Mesenchymal stem cell (in vitro differentiated cells and primary cell): Measurements from ENCODE around the gene FBXO4.

ENCODE experiments used
- DNase-seq: peaks from one replicate; pipeline ENCODE4 v3.0.0-alpha.2; 2013
- H2AFZ ChIP-seq: one replicate; pipeline ENCODE4 v1.6.1; 2013; ENCODE audit warnings: low read depth, mild to moderate bottlenecking, control low read depth, inconsistent platforms, low read length, moderate library complexity
- H2AK5ac ChIP-seq: 2 replicates; pipeline ENCODE4 v1.6.1; 2013; ENCODE audit warnings: low read length, moderate library complexity, mild to moderate bottlenecking, inconsistent platforms; ENCODE audit not compliant: severe bottlenecking
- H2BK120ac ChIP-seq: one replicate; pipeline ENCODE4 v1.6.1; 2013; ENCODE audit warnings: low read depth, mild to moderate bottlenecking, inconsistent platforms, low read length, moderate library complexity
- H2BK12ac ChIP-seq, 2 experiments: one replicate each; pipeline ENCODE4 v1.6.1; 2013; ENCODE audit warnings: inconsistent platforms in 2 of 2, low read length in 2 of 2, mild to moderate bottlenecking in 2 of 2, moderate library complexity in 2 of 2, control low read depth in 1 of 2
- H2BK15ac ChIP-seq: one replicate; pipeline ENCODE4 v1.6.1; 2013; ENCODE audit warnings: mild to moderate bottlenecking, low read depth, inconsistent platforms; ENCODE audit not compliant: poor library complexity, severe bottlenecking
- H2BK5ac ChIP-seq: 2 replicates; pipeline ENCODE4 v1.6.1; 2013; ENCODE audit warnings: low read depth, mild to moderate bottlenecking, low read length, control low read depth, inconsistent platforms; ENCODE audit not compliant: poor library complexity, severe bottlenecking
- H3K14ac ChIP-seq, 2 experiments: one replicate each; pipeline ENCODE4 v1.6.1; 2013; ENCODE audit warnings: inconsistent platforms in 2 of 2, low read length in 2 of 2, control low read depth in 1 of 2, mild to moderate bottlenecking in 1 of 2, moderate library complexity in 1 of 2
- H3K18ac ChIP-seq, 2 experiments: one replicate each; pipeline ENCODE4 v1.6.1; 2013; ENCODE audit warnings: inconsistent platforms in 2 of 2, low read length in 2 of 2, control low read depth in 1 of 2, low read depth in 1 of 2, mild to moderate bottlenecking in 1 of 2
- H3K23ac ChIP-seq, 2 experiments: one replicate each; pipeline ENCODE4 v1.6.1; 2013; ENCODE audit warnings: inconsistent platforms in 2 of 2, low read length in 2 of 2, mild to moderate bottlenecking in 2 of 2, moderate library complexity in 2 of 2, control low read depth in 1 of 2
- H3K27ac ChIP-seq: 2 replicates; pipeline ENCODE4 v1.5.1; 2013; ENCODE audit warnings: mild to moderate bottlenecking, moderate library complexity, low read length, control low read depth, inconsistent platforms; ENCODE audit not compliant: poor library complexity, severe bottlenecking
- H3K27me3 ChIP-seq, 2 experiments: 2 replicates each; pipeline versions ENCODE4 v1.6.1 to v1.7.0; 2013; ENCODE audit warnings: low read length in 2 of 2, mild to moderate bottlenecking in 2 of 2, moderate library complexity in 2 of 2, control low read depth in 1 of 2, inconsistent platforms in 1 of 2; ENCODE audit not compliant: control insufficient read depth in 1 of 2, insufficient read depth in 1 of 2
- H3K36me3 ChIP-seq, 2 experiments: 2 replicates each; pipeline versions ENCODE4 v1.6.1 to v1.7.0; 2013; ENCODE audit warnings: low read length in 2 of 2, control low read depth in 1 of 2, inconsistent platforms in 1 of 2, low read depth in 1 of 2, mild to moderate bottlenecking in 1 of 2; ENCODE audit not compliant: insufficient read depth in 2 of 2, control insufficient read depth in 1 of 2
- H3K4ac ChIP-seq, 2 experiments: one replicate each; pipeline ENCODE4 v1.6.1; 2013; ENCODE audit warnings: inconsistent platforms in 2 of 2, low read length in 2 of 2, mild to moderate bottlenecking in 2 of 2, moderate library complexity in 2 of 2, control low read depth in 1 of 2, low read depth in 1 of 2
- H3K4me1 ChIP-seq: 2 replicates; pipeline ENCODE4 v1.6.1; 2013; ENCODE audit warnings: low read depth, low read length, control low read depth; ENCODE audit not compliant: control insufficient read depth, insufficient read depth
- H3K4me2 ChIP-seq: 2 replicates; pipeline ENCODE4 v1.6.1; 2013; ENCODE audit warnings: low read length, mild to moderate bottlenecking, inconsistent platforms; ENCODE audit not compliant: poor library complexity, severe bottlenecking
- H3K4me3 ChIP-seq, 2 experiments: 2 replicates each; pipeline versions ENCODE4 v1.5.1 to v1.7.0; 2013; ENCODE audit warnings: low read length in 2 of 2, mild to moderate bottlenecking in 2 of 2, control low read depth in 1 of 2, low read depth in 1 of 2; ENCODE audit not compliant: insufficient read depth in 1 of 2
- H3K79me1 ChIP-seq: replicated peaks from 2 replicates; pipeline ENCODE4 v1.6.1; 2013; ENCODE audit warnings: mild to moderate bottlenecking, control low read depth, low read length, inconsistent platforms; ENCODE audit not compliant: poor library complexity, severe bottlenecking
- H3K9ac ChIP-seq: 2 replicates; pipeline ENCODE4 v1.7.0; 2013; ENCODE audit warnings: mild to moderate bottlenecking, low read length, moderate library complexity
- H3K9me3 ChIP-seq: 2 replicates; pipeline ENCODE4 v1.7.0; 2013; ENCODE audit warnings: mild to moderate bottlenecking, low read length; ENCODE audit not compliant: control insufficient read depth
- H4K8ac ChIP-seq: one replicate; pipeline ENCODE4 v1.6.1; 2013; ENCODE audit warnings: inconsistent platforms, mild to moderate bottlenecking, low read length, moderate library complexity
- H4K91ac ChIP-seq: one replicate; pipeline ENCODE4 v1.6.1; 2013; ENCODE audit warnings: mild to moderate bottlenecking, low read length, inconsistent platforms
- WGBS: methylation state at CpG from one replicate; pipeline ENCODE4 v1.1.7; 2013; ENCODE audit warnings: mixed read lengths; 5-methylcytosine and 5-hydroxymethylcytosine counted together

FBXO4 gene

GRCh38 chr5:41896230-41896629 lies 28.9 kb upstream of the FBXO4 start:
- H3K14ac ChIP-seq: no peak overlapping the region
- H2BK5ac ChIP-seq: no peak overlapping the region
- H3K27ac ChIP-seq: no peak overlapping the region
- H3K9me3 ChIP-seq: no peaks in the 10 kb centered on the region
- no peak overlapping the region for H3K4me2 ChIP-seq
- H4K91ac ChIP-seq: no peak overlapping the region
- H3K9ac ChIP-seq: no peak overlapping the region
- H2BK12ac ChIP-seq: no peak overlapping the region
- H2BK120ac ChIP-seq: no peak overlapping the region
- no peaks in the 10 kb centered on the region for H3K4me1 ChIP-seq
- no peak overlapping the region for H2AFZ ChIP-seq
- H3K23ac ChIP-seq: no peak overlapping the region
- 65% methylated on average over 2 of the region's 2 CpGs for WGBS
- DNase-seq: no peak
- H3K4me3 ChIP-seq: no peak overlapping the region
- peaks cover 15 to 18% of the 10 kb centered on the region in 2 experiments for H3K27me3 ChIP-seq
- H3K4ac ChIP-seq: no peak overlapping the region
- H3K18ac ChIP-seq: no peak overlapping the region
- no peak overlapping the region for H2AK5ac ChIP-seq
- no peak overlapping the region for H2BK15ac ChIP-seq
- no peaks in the 10 kb centered on the region for H3K36me3 ChIP-seq
- no peaks in the 10 kb centered on the region for H3K79me1 ChIP-seq
- H4K8ac ChIP-seq: no peak overlapping the region

GRCh38 chr5:41903382-41903891 lies 21.6 kb upstream of the FBXO4 start:
- H3K18ac ChIP-seq: no peak overlapping the region
- no peaks in the 10 kb centered on the region for H3K27me3 ChIP-seq
- H2BK5ac ChIP-seq: no peak overlapping the region
- no peak overlapping the region for H3K14ac ChIP-seq
- H4K8ac ChIP-seq: no peak overlapping the region
- H3K4me3 ChIP-seq: peak overlapping the region; percentile 53 to 98
- peaks cover 1% of the 10 kb centered on the region for H3K79me1 ChIP-seq
- no peak overlapping the region for H2BK120ac ChIP-seq
- H3K4me1 ChIP-seq: peaks cover 3% of the 10 kb centered on the region
- H3K9me3 ChIP-seq: no peaks in the 10 kb centered on the region
- no peak overlapping the region for H4K91ac ChIP-seq
- no peak overlapping the region for H2AK5ac ChIP-seq
- WGBS: 57% methylated on average over 8 of the region's 8 CpGs
- peaks cover 0 to 27% of the 10 kb centered on the region in 2 experiments for H3K36me3 ChIP-seq
- peak overlapping the region; percentile 68 for H3K4me2 ChIP-seq
- H2AFZ ChIP-seq: no peak overlapping the region
- no peak overlapping the region for H3K27ac ChIP-seq
- no peak overlapping the region for H2BK15ac ChIP-seq
- H3K23ac ChIP-seq: no peak overlapping the region
- DNase-seq: no peak
- H3K4ac ChIP-seq: no peak overlapping the region
- H2BK12ac ChIP-seq: no peak overlapping the region
- H3K9ac ChIP-seq: peak overlapping the region; percentile 92

GRCh38 chr5:41903892-41904799 lies 20.9 kb upstream of the FBXO4 start, which contains the start of gene RIMOC1:
Gene RIMOC1, plus strand, starts transcription at chr5:41904344. Its CDS starts 24 bp downstream, at chr5:41904368.
- peak within 1 kb of the TSS; percentile 97 for H4K8ac ChIP-seq

GRCh38 chr5:41906151-41906550 lies 18.9 kb upstream of the FBXO4 start:
- Histone ChIP-seq H3K14ac (no peak overlapping the region), H3K18ac (no peak overlapping the region), H3K4ac (no peak overlapping the region), H3K9ac (peak overlapping the region; percentile 100), H2BK15ac (no peak overlapping the region), H3K4me3 (no peak overlapping the region), H2BK5ac (no peak overlapping the region), H3K4me2 (no peak overlapping the region), H4K91ac (no peak overlapping the region), H2AFZ (no peak overlapping the region), H2BK12ac (no peak overlapping the region), H2BK120ac (no peak overlapping the region), H4K8ac (no peak overlapping the region), H3K4me1 (peaks cover 3% of the 10 kb centered on the region), H3K9me3 (no peaks in the 10 kb centered on the region), H3K27ac (no peak overlapping the region), H3K79me1 (peaks cover 3% of the 10 kb centered on the region), H3K36me3 (peaks cover 0 to 54% of the 10 kb centered on the region in 2 experiments), H2AK5ac (no peak overlapping the region), H3K27me3 (no peaks in the 10 kb centered on the region), H3K23ac (no peak overlapping the region)
- DNase-seq: no peak
- no CpG with 5 or more reads among the region's 2 CpGs for WGBS

More at GRCh38 chr5:41903892-41904799, 20.9 kb upstream of the FBXO4 start, which contains the start of gene RIMOC1:
- Histone ChIP-seq H3K36me3 (peaks cover 0 to 34% of the 10 kb centered on the region in 2 experiments), H3K9me3 (no peaks in the 10 kb centered on the region), H2BK12ac (no peak within 1 kb of the TSS), H3K27ac (peak within 1 kb of the TSS; percentile 47), H3K4me1 (peaks cover 3% of the 10 kb centered on the region), H3K23ac (no peak within 1 kb of the TSS), H2BK5ac (no peak within 1 kb of the TSS), H3K79me1 (peaks cover 3% of the 10 kb centered on the region), H4K91ac (peak within 1 kb of the TSS; percentile 83), H3K9ac (peak within 1 kb of the TSS; percentile 100), H3K27me3 (no peaks in the 10 kb centered on the region), H3K4ac (peak within 1 kb of the TSS; percentile 1 to 83), H2AFZ (peak within 1 kb of the TSS; percentile 33), H3K4me2 (peak within 1 kb of the TSS; percentile 68), H2BK15ac (peak within 1 kb of the TSS; percentile 21), H2BK120ac (no peak within 1 kb of the TSS), H3K4me3 (peak within 1 kb of the TSS; percentile 76 to 98), H2AK5ac (no peak within 1 kb of the TSS), H3K14ac (no peak within 1 kb of the TSS), H3K18ac (peak within 1 kb of the TSS; percentile 77 to 78)
- WGBS: under 1% methylated on average over 45 of the region's 55 CpGs
- peak; percentile 100 for DNase-seq
